GM18526 (cell line): ENCODE data around the gene EFCAB5.

Experiments
- POLR2A ChIP-seq: IDR thresholded peaks from 3 replicates; pipeline ENCODE4 v1.6.1; 2011; ENCODE audit not compliant: insufficient read length; ENCODE audit errors: extremely low read depth

Gene EFCAB5

GRCh38 chr17:29941334-29941733, at the start of gene EFCAB5:
TSS of gene EFCAB5 (plus strand) at chr17:29941634. CDS start at chr17:29941797, 163 bp downstream.
- TF ChIP-seq POLR2A: no peak

- no peak for TF ChIP-seq POLR2A
Observed at GRCh38 chr17:29892201-29892600, 49.2 kb upstream of the EFCAB5 start.

- no peak for TF ChIP-seq POLR2A
Observed at GRCh38 chr17:29903471-29903870, 38.0 kb upstream of the EFCAB5 start.

- TF ChIP-seq POLR2A: no peak
Observed at GRCh38 chr17:29905086-29905878, 36.2 kb upstream of the EFCAB5 start.

- TF ChIP-seq POLR2A: no peak
Observed at GRCh38 chr17:29905879-29906167, 35.6 kb upstream of the EFCAB5 start.

- TF ChIP-seq POLR2A: no peak
Observed at GRCh38 chr17:29906969-29907368, 34.5 kb upstream of the EFCAB5 start.

GRCh38 chr17:29909236-29910003, 32.0 kb upstream of the EFCAB5 start:
- TF ChIP-seq POLR2A: no peak

- no peak for TF ChIP-seq POLR2A
Observed at GRCh38 chr17:29911641-29912177, 29.7 kb upstream of the EFCAB5 start.

GRCh38 chr17:29914819-29915537, 26.5 kb upstream of the EFCAB5 start:
- no peak for TF ChIP-seq POLR2A

- no peak for TF ChIP-seq POLR2A
Observed at GRCh38 chr17:29918016-29918415, 23.4 kb upstream of the EFCAB5 start.

GRCh38 chr17:29918922-29919856, 22.2 kb upstream of the EFCAB5 start:
- TF ChIP-seq POLR2A: no peak

- no peak for TF ChIP-seq POLR2A
Observed at GRCh38 chr17:29924786-29925185, 16.6 kb upstream of the EFCAB5 start.

- TF ChIP-seq POLR2A: no peak
Observed at GRCh38 chr17:29927546-29927945, 13.9 kb upstream of the EFCAB5 start.

- no peak for TF ChIP-seq POLR2A
Observed at GRCh38 chr17:29929006-29929532, 12.4 kb upstream of the EFCAB5 start.

GRCh38 chr17:29929533-29930408, 11.7 kb upstream of the EFCAB5 start, which contains the start of gene SSH2:
TSS of gene SSH2 (minus strand) at chr17:29930228. CDS start at chr17:29930000, 228 bp downstream.
- peak; percentile 64 for TF ChIP-seq POLR2A
